Sigmoid colon (tissue), 7 donors: ENCODE measurements around the gene VMA21. TPM values are rescaled to one million over a fixed set of nuclear protein-coding genes. Genes with fewer than 3 reads are reported as not detected.

Source experiments
- DNase-seq: peaks from one replicate; pipeline ENCODE4 v3.0.0-alpha.2; 2019
- H3K27ac ChIP-seq, 4 donors: fragments of 200-600 bp; sonication (generic); one replicate each; pipeline ENCODE4 v1.5.1; 2016 to 2019; ENCODE audit warnings: mild to moderate bottlenecking in 1 of 4
- H3K27me3 ChIP-seq, 3 donors: fragments of 200-600 bp; sonication (generic); one replicate each; pipeline ENCODE4 v1.5.1; 2019; ENCODE audit warnings: mild to moderate bottlenecking in 1 of 3
- H3K36me3 ChIP-seq, 4 donors: fragments of 200-600 bp; sonication (generic); one replicate each; pipeline ENCODE4 v1.5.1; 2016 to 2019
- H3K4me1 ChIP-seq, 4 donors: fragments of 200-600 bp; sonication (generic); one replicate each; pipeline ENCODE4 v1.5.1; 2017 to 2019
- H3K4me3 ChIP-seq, 4 donors: fragments of 200-600 bp; sonication (generic); one replicate each; pipeline ENCODE4 v1.5.1; 2017 to 2019; ENCODE audit warnings: mild to moderate bottlenecking in 2 of 4, moderate library complexity in 1 of 4
- H3K9me3 ChIP-seq, 4 donors: fragments of 200-600 bp in 3 of 4; sonication (generic) in 3 of 4; one replicate each; pipeline versions ENCODE4 v1.5.1 to v1.6.1; 2013 to 2019
- EP300 ChIP-seq, 4 donors: sonication (generic); formaldehyde crosslinking; IDR thresholded peaks; one replicate each; pipeline ENCODE4 v1.6.1; 2017; ENCODE audit warnings: antibody characterized with exemption in 4 of 4
- POLR2A ChIP-seq, 2 donors: fragments of 450-650 bp; IDR thresholded peaks; one replicate each; pipeline ENCODE4 v1.6.1; 2016; ENCODE audit warnings: antibody characterized with exemption in 2 of 2, mild to moderate bottlenecking in 2 of 2, moderate library complexity in 2 of 2
- POLR2AphosphoS5 ChIP-seq, 4 donors: sonication (generic); formaldehyde crosslinking; IDR thresholded peaks; one replicate each; pipeline ENCODE4 v1.6.1; 2017; ENCODE audit warnings: antibody characterized with exemption in 4 of 4
- WGBS, 2 donors: extraction: QIAGEN DNeasy Blood & Tissue Kit; methylation state at CpG; one replicate each; pipeline ENCODE4 v1.1.7; 2013; 5-methylcytosine and 5-hydroxymethylcytosine counted together
- intact Hi-C: fragments of 100-400 bp; cut with DNase I; formaldehyde crosslinking; loops from one replicate; pipeline ENCODE4 v1.15.1; 2023
- polyA plus RNA-seq, 3 donors: library from polyadenylated mRNA; stranded (reverse); fragments of 200-250 nt; gene quantifications; one replicate each; pipeline ENCODE4 v1.2.3, GENCODE V29; 2013
- total RNA-seq, 4 donors: library from RNA; depleted of rRNA; stranded (reverse); fragments of >200 nt; gene quantifications; one replicate each; pipeline ENCODE4 v1.1.0, GENCODE V29; 2016
- TF ChIP-seq, protein P1 (sequence below), 4 experiments: fragments of 450-650 bp in 3 of 4; fragments of 200-600 bp in 1 of 4; IDR thresholded peaks; one replicate each; pipeline ENCODE4 v1.5.1; 2016 to 2019; ENCODE audit warnings: antibody characterized with exemption in 4 of 4, mild to moderate bottlenecking in 3 of 4, moderate library complexity in 2 of 4
- donor health status: healthy with polysubstance abuse.
- donor health status: Bipolar disorder and iron deficiency.
- donor health status: healthy.

The VMA21 gene
- total and polyA plus RNA-seq, 7 donors, result 2.8 to 34.6 (median 20.2) TPM

DNA sequence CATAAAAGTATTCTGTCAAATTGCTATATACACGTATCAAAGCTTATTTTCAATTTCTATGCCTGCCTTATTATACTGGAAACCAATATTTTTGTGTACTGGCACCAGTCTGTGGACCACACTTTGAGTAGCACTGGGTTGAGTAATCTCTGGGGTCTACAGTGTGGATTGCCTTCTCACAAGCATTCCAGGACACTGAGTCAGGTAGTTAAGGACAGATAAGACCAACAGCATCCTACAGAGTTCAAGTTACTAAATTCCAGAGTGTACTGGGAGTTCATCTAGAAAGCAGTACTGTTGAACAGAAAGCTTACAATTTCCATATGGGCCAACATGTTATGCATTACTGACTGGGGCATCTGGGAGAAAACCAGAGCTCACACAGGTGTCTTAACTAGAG, 61.8 kb downstream of the VMA21 start:
- Histone ChIP-seq H3K4me3 (no peak overlapping the region), H3K4me1 (no peaks in the 10 kb centered on the region), H3K36me3 (no peaks in the 10 kb centered on the region), H3K27ac (no peak overlapping the region), H3K9me3 (no peaks in the 10 kb centered on the region), H3K27me3 (no peaks in the 10 kb centered on the region)
- WGBS, 2 donors, result 73 to 81% methylated on average over 1 of the region's 1 CpG
- no peak for DNase-seq
- no peak for TF ChIP-seq POLR2AphosphoS5 (IDR thresholded peaks at IDR 0.05)
- no peak for TF ChIP-seq POLR2A (IDR thresholded peaks at IDR 0.05)
- no peak for TF ChIP-seq EP300 (IDR thresholded peaks at IDR 0.05)
- TF ChIP-seq, protein P1, sequence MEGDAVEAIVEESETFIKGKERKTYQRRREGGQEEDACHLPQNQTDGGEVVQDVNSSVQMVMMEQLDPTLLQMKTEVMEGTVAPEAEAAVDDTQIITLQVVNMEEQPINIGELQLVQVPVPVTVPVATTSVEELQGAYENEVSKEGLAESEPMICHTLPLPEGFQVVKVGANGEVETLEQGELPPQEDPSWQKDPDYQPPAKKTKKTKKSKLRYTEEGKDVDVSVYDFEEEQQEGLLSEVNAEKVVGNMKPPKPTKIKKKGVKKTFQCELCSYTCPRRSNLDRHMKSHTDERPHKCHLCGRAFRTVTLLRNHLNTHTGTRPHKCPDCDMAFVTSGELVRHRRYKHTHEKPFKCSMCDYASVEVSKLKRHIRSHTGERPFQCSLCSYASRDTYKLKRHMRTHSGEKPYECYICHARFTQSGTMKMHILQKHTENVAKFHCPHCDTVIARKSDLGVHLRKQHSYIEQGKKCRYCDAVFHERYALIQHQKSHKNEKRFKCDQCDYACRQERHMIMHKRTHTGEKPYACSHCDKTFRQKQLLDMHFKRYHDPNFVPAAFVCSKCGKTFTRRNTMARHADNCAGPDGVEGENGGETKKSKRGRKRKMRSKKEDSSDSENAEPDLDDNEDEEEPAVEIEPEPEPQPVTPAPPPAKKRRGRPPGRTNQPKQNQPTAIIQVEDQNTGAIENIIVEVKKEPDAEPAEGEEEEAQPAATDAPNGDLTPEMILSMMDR (IDR thresholded peaks at IDR 0.05), result no peak
- intact Hi-C loops, result no loop called here

Other genes with a start within 250 kb of the VMA21 start
- not detected for gene GPR50, start 220.6 kb upstream of the VMA21 start, total RNA-seq
- gene GPR50, start 220.6 kb upstream of the VMA21 start, polyA plus RNA-seq, result not detected
- not detected for gene PASD1, start 166.5 kb downstream of the VMA21 start, total RNA-seq
- gene PASD1, start 166.5 kb downstream of the VMA21 start, polyA plus RNA-seq, result not detected